Mucosa of gallbladder (tissue), 1 donor: ENCODE data around the gene RUBCN. TPM values are rescaled to one million over a fixed set of nuclear protein-coding genes. Genes with fewer than 3 reads are reported as not detected.

Experiments
- DNase-seq: peaks from one replicate; pipeline ENCODE4 v3.0.0-alpha.2; 2020; ENCODE audit warnings: low spot score
- total RNA-seq: library from RNA; stranded (reverse); gene quantifications from one replicate; pipeline ENCODE4 v1.2.1, GENCODE V29; 2021
- donor health status: DM: no; HTN: no; CAD: no.

RUBCN gene
- total RNA-seq: 29.3 TPM

- DNase-seq: peak; percentile 95
Measured at GRCh38 chr3:197736491-197737318, at the start of gene RUBCN. TSS of gene RUBCN (minus strand) at chr3:197736904. CDS start at chr3:197736719, 185 bp downstream.

GRCh38 chr3:197784019-197784585 lies 47.4 kb upstream of the RUBCN start:
- no peak for DNase-seq

- DNase-seq: no peak
Measured at GRCh38 chr3:197782230-197782629, 45.5 kb upstream of the RUBCN start.

- DNase-seq: no peak
Measured at GRCh38 chr3:197775317-197775716, 38.6 kb upstream of the RUBCN start.

DNA sequence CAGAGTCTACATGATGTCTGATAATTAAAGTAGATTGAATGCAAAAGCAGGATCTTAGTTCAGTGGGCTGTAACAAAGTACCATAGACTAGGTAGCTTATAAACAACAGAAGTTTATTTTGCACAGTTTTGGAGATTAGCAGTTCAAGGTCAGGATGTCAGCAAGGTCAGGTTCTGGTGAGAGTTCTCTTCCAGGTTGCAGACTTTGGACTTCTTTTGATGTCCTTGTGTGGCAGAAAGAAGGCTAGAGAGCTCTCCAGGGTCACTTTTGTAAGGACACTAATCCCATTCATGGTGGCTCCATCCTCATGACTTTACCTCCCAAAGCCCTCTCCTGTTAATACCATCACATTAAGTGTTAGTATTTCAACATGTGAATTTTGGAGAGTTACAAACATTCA lies 25.1 kb upstream of the RUBCN start:
- no peak for DNase-seq

GRCh38 chr3:197758512-197758911 lies 21.8 kb upstream of the RUBCN start:
- DNase-seq: no peak

DNA sequence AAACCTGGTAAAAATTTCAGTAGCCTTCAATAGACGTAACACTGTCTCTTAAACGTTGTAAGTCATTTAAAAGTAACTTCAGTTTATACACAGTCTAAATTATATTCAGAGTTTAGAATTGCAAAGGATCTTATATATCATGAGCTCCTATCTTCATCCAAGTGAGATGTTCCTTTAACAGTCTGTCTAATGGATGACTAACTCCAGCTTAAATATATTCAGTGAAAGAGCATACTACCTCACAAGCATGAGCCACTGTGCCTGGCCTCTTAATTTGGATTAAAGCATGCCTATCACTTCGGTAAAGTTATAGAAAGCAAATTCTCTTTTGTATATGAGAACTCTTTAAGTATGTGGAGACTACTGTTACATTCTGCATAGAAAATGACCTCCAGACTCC lies 20.0 kb upstream of the RUBCN start:
- no peak for DNase-seq

- DNase-seq: no peak
Measured at GRCh38 chr3:197753263-197753662, 16.6 kb upstream of the RUBCN start.

GRCh38 chr3:197752107-197752506 lies 15.4 kb upstream of the RUBCN start:
- DNase-seq: no peak

- DNase-seq: peak; percentile 32
Measured at GRCh38 chr3:197750858-197751737, 14.4 kb upstream of the RUBCN start.

DNA sequence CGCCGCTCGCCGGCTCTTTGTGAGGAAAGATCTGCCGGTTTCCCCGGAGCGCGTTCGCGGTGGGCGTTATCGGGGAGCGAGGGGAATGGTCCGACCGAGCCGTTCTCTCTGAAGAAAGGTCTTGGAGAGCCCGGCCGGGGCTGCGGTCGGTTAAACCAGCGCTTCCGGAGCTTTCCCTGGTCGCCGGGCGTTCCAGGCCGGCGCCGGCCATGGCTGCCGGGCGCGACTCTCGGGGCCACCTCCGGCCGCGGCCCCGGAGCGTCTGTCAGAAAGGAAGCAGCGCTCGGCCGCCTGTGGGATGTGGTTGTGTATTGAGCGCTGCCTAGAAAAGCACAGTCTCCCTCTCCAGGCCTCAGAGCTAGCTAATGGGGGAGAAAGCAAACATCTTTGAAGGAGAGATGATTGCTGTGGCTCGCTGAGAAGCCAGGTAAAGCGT lies 13.7 kb upstream of the RUBCN start:
- peak; percentile 61 for DNase-seq

DNA sequence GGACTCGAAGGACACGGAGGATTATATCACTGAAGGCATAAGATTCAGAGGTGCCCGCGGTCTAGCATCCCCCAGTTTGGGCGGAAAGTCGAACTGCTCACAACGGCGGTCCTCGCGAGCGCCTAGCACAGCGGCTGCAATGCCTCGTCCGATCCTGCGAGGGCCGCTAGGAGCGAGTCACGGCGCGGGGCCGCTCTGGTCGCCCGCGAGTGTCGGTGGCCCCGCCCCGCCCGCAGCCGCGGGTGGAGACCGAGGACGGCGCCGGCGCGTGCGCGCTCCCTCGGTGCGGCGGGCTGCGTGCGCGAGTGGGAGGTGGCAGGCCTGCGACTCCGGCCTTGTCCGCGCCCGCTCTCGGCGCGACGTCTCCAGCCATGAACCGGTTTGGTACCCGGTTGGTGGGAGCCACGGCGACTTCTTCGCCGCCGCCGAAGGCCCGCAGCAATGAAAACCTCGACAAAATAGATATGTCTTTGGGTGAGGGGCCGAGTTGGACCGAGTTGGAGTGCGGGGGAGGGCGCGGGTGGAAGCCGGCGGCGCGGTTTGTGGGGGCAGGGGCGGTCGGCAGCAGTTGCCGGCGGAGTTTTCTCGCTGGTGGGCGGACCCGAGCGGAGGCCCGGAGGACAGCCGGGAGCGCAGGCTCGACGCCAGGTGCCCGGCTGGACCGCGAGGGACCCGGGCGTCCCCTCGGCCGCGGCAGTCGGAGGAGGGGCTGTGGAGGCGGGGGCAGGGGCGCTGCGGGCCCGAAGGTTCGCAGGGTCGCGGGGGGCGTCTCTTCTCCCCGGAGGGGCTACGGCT lies 13.1 kb upstream of the RUBCN start, which contains the start of gene FYTTD1:
FYTTD1 (plus strand) TSS at position 283 of the 795 bp plus-strand sequence; CDS start at position 372, 89 bp downstream.
- peak; percentile 90 for DNase-seq

GRCh38 chr3:197749315-197749600 lies 12.6 kb upstream of the RUBCN start:
- peak; percentile 38 for DNase-seq

DNA sequence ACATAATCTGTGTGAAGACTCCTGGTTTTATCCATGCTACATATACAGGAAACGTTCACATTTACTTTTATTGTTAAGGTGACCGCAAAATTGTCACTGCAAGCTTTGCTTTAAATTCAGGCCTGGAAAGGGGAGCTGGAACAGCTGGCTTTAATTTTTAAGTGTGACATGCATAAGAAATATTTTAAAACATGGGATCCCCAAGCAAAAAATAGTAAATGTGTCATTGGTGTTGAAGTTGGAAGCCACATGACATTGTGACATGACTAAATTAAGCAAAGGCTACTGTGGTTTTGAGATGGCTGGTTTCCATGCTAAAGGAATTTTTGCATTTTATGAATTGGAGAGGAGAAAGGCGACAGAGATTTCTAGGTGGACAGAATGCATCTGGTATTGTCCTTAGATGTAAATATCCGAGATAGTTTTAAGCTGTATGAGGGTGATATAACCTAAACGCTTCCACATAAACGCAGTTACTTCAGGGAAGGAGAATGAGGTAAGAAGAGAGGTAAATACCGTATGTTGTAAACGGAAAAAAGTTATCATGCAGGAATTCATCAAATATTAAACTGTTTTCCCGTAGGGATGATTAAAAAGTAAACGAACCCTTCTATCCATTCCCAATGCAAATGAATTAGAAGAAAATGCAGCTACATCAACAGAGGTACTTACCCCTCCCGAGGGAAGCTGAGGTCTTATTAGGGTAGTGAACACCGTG lies 12.1 kb upstream of the RUBCN start:
- DNase-seq: no peak

DNA sequence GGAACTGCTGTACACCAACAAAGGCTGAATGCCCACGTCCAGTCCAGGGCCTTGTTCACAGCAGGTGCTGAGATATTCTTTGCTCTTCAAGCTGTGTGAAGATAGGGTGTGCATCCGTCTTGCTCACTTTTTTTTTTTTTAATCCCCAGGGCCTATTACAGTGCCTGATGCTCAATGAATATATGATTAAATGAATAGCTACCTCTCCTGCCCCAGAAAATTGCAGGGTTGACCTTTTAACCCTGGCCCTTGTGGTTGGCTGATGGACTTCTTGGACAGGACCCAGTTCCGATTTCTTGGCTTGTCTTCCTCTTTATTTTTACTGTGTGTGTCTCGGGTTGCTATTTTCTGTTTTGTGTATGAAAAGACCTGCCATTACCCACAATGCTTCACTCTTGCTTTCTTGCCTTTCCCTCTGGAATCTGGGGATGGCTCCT lies 10.1 kb upstream of the RUBCN start:
- DNase-seq: peak; percentile 26

DNA sequence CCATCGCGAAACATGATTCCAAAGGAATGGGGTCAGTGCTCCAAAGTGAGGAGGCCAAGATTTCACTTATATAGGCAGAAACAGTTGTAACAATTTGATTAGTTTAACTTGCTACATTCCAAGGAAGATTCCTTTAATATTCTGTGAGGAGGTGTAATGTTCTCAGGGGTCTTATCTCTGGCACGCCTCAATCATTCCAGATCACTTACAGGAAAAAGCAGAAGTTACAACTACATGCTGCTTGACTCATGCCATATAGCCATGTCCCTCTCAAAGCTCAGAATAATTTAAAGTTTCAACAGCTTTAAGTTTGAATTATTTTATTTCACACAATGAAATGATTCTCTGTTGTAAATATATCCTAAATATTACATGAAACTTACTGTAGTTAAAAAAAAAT lies 9.5 kb upstream of the RUBCN start:
- DNase-seq: no peak

- DNase-seq: no peak
Measured at GRCh38 chr3:197742787-197743186, 6.1 kb upstream of the RUBCN start.

GRCh38 chr3:197737749-197738462 lies 1.2 kb upstream of the RUBCN start:
- no peak for DNase-seq

- no peak for DNase-seq
Measured at GRCh38 chr3:197737319-197737649, 580 bp upstream of the RUBCN start.

- peak; percentile 15 for DNase-seq
Measured at GRCh38 chr3:197736010-197736490, 654 bp downstream of the RUBCN start.
